Astrocyte (in vitro differentiated cells and primary cell): ENCODE data around the gene C2orf76. TPM values are rescaled to one million over a fixed set of nuclear protein-coding genes. Genes with fewer than 3 reads are reported as not detected.

ENCODE experiments used
- DNase-seq: peaks from one replicate; pipeline ENCODE4 v3.0.0-alpha.2; 2010; ENCODE audit warnings: low read depth
- FAIRE-seq: peaks from 2 replicates; lab custom pipeline; 2011; peaks lifted over from hg19 to GRCh38; lab: Jason Lieb, UNC
- H2AFZ ChIP-seq: 2 replicates; pipeline ENCODE4 v1.6.0; 2012; ENCODE audit warnings: low read depth, low read length, inconsistent platforms
- H3K27ac ChIP-seq: 2 replicates; pipeline ENCODE4 v1.5.1; 2011; ENCODE audit warnings: low read depth, low read length, inconsistent platforms
- H3K27me3 ChIP-seq: 2 replicates; pipeline ENCODE4 v1.6.0; 2011; ENCODE audit warnings: low read length, inconsistent platforms; ENCODE audit not compliant: insufficient read depth
- H3K36me3 ChIP-seq: 2 replicates; pipeline ENCODE4 v1.5.1; 2011; ENCODE audit warnings: low read length, inconsistent platforms; ENCODE audit not compliant: insufficient read depth
- H3K4me1 ChIP-seq: 2 replicates; pipeline ENCODE4 v1.5.1; 2011; ENCODE audit warnings: low read length, inconsistent platforms; ENCODE audit not compliant: insufficient read depth
- H3K4me2 ChIP-seq: 2 replicates; pipeline ENCODE4 v1.6.0; 2012; ENCODE audit warnings: low read length, inconsistent platforms
- H3K4me3 ChIP-seq: 2 replicates; pipeline ENCODE4 v1.5.1; 2011; ENCODE audit warnings: low read depth, mild to moderate bottlenecking, low read length, inconsistent platforms; ENCODE audit not compliant: insufficient read depth
- H3K79me2 ChIP-seq: 2 replicates; pipeline ENCODE4 v1.6.0; 2012; ENCODE audit warnings: mild to moderate bottlenecking, low read length, inconsistent platforms; ENCODE audit not compliant: insufficient read depth
- H3K9ac ChIP-seq: 2 replicates; pipeline ENCODE4 v1.6.0; 2012; ENCODE audit warnings: mild to moderate bottlenecking, low read length, inconsistent platforms
- H3K9me3 ChIP-seq: 2 replicates; pipeline ENCODE4 v1.5.1; 2012; ENCODE audit warnings: low read depth, mild to moderate bottlenecking, low read length, inconsistent platforms; ENCODE audit not compliant: insufficient read depth
- H4K20me1 ChIP-seq: 2 replicates; pipeline ENCODE4 v1.6.0; 2012; ENCODE audit warnings: low read length, inconsistent platforms; ENCODE audit not compliant: insufficient read depth
- H3K27ac Mint-ChIP-seq: one replicate; pipeline ENCODE4 v1.8.0; 2021; ENCODE audit warnings: mild to moderate bottlenecking, mixed read lengths; ENCODE audit not compliant: unreplicated experiment
- H3K27me3 Mint-ChIP-seq: one replicate; pipeline ENCODE4 v1.8.0; 2021; ENCODE audit warnings: low read depth, mixed read lengths; ENCODE audit not compliant: unreplicated experiment
- H3K36me3 Mint-ChIP-seq: one replicate; pipeline ENCODE4 v1.8.0; 2021; ENCODE audit warnings: low read depth, mixed read lengths; ENCODE audit not compliant: unreplicated experiment
- H3K4me1 Mint-ChIP-seq: one replicate; pipeline ENCODE4 v1.8.0; 2021; ENCODE audit warnings: low read depth, mixed read lengths; ENCODE audit not compliant: unreplicated experiment
- H3K4me3 Mint-ChIP-seq: one replicate; pipeline ENCODE4 v1.8.0; 2021; ENCODE audit warnings: mild to moderate bottlenecking, moderate library complexity, mixed read lengths; ENCODE audit not compliant: unreplicated experiment
- H3K9me3 Mint-ChIP-seq: one replicate; pipeline ENCODE4 v1.8.0; 2021; ENCODE audit warnings: mild to moderate bottlenecking, mixed read lengths; ENCODE audit not compliant: unreplicated experiment
- CTCF ChIP-seq: IDR thresholded peaks from 2 replicates; pipeline ENCODE4 v1.5.1; 2011; ENCODE audit warnings: low read depth, mild to moderate bottlenecking, inconsistent platforms, low read length, moderate library complexity; ENCODE audit not compliant: insufficient read depth
- EZH2 ChIP-seq: IDR thresholded peaks from 2 replicates; pipeline ENCODE4 v1.6.1; 2012; ENCODE audit warnings: mild to moderate bottlenecking, low read length, inconsistent platforms; ENCODE audit not compliant: insufficient read depth
- total RNA-seq: library from RNA; stranded (reverse); gene quantifications from 2 replicates; pipeline ENCODE4 v1.2.1, GENCODE V29; 2021

C2orf76 gene
- total RNA-seq, 1 donor from 2014 or later, result 9.2 TPM

DNA sequence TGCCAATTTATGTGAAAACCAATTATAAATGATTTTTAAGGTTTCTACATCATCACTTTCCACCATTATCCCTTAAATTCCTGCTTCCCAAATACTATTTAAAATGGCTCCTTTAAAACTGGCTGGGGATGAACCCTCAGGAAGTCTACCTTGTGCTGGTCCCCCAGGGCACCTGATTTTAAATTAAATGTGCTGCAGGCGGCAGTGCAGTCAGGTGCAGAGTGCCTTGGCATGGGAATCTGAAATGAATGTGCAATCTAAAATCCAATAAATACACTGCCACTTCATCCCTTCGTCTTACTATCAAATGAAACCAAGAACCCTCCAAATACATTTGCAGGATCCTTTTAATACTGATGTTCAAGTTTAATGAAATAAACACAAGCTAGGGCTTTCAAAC, 61.8 kb downstream of the C2orf76 start:
- DNase-seq (no peak), FAIRE-seq (no peak)
- Mint-ChIP-seq H3K36me3 (no peaks in the 10 kb centered on the region), H3K4me1 (peaks cover 3% of the 10 kb centered on the region), H3K4me3 (no peak overlapping the region), H3K9me3 (no peaks in the 10 kb centered on the region), H3K27ac (no peak overlapping the region), H3K27me3 (peaks cover 3% of the 10 kb centered on the region)
- Histone ChIP-seq H3K9me3 (no peaks in the 10 kb centered on the region), H3K4me3 (no peak overlapping the region), H3K79me2 (no peaks in the 10 kb centered on the region), H3K27me3 (no peaks in the 10 kb centered on the region), H4K20me1 (no peaks in the 10 kb centered on the region), H3K9ac (no peak overlapping the region), H3K27ac (no peak overlapping the region), H3K4me1 (no peaks in the 10 kb centered on the region), H2AFZ (no peak overlapping the region), H3K4me2 (no peak overlapping the region), H3K36me3 (no peaks in the 10 kb centered on the region)
- no peak for TF ChIP-seq CTCF
- TF ChIP-seq EZH2, result no peak

GRCh38 chr2:119301413-119301812, 65.2 kb downstream of the C2orf76 start:
- no peaks in the 10 kb centered on the region for H3K36me3 ChIP-seq
- Mint-ChIP-seq H3K4me3 (no peak overlapping the region), H3K27me3 (peaks cover 3% of the 10 kb centered on the region), H3K27ac (no peak overlapping the region), H3K9me3 (no peaks in the 10 kb centered on the region), H3K36me3 (no peaks in the 10 kb centered on the region), H3K4me1 (peaks cover 3% of the 10 kb centered on the region)
- H3K4me1 ChIP-seq, result no peaks in the 10 kb centered on the region
- no peak overlapping the region for H3K9ac ChIP-seq
- H3K4me2 ChIP-seq, result no peak overlapping the region
- TF ChIP-seq EZH2 (no peak), CTCF (no peak)
- H3K79me2 ChIP-seq, result no peaks in the 10 kb centered on the region
- no peaks in the 10 kb centered on the region for H4K20me1 ChIP-seq
- H3K9me3 ChIP-seq, result no peaks in the 10 kb centered on the region
- DNase-seq, result peak; percentile 41
- H2AFZ ChIP-seq, result no peak overlapping the region
- FAIRE-seq, result no peak
- H3K4me3 ChIP-seq, result no peak overlapping the region
- H3K27ac ChIP-seq, result no peak overlapping the region
- no peaks in the 10 kb centered on the region for H3K27me3 ChIP-seq

DNA sequence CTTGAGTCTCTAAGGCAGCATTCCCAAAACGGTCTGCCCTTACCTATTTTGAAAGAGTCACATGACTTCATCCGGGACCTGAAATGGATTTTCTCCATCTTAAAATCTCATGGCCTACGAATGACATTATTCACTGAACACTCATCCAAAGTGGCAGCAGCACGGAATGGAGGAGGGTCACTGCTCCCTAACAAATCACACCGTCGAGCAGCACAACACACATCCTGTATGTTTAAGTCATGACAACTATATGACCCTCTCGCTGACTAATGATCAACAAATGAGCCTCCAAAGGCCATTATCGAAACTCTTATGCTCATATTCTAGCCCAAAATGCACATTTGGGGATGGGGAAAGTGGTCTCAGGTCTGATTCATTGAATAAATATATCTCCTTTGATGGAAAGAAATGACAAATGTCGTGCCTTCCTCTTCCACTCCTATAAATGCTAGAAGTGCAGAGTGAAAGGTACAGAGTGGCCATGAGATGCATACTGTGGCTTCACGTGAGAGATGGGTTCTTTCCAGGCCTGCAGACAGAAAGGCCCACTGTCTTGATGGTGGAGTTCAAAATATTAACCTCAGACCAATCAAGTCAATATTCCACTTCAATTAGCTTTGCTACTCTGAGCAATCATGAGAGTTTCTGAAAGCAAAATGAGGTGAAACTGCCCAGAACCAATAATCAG, 70.8 kb downstream of the C2orf76 start:
- Mint-ChIP-seq H3K4me3 (no peak overlapping the region), H3K9me3 (no peaks in the 10 kb centered on the region), H3K27ac (no peak overlapping the region), H3K36me3 (no peaks in the 10 kb centered on the region), H3K4me1 (peaks cover 4% of the 10 kb centered on the region), H3K27me3 (peaks cover 8% of the 10 kb centered on the region)
- Histone ChIP-seq H3K9me3 (no peaks in the 10 kb centered on the region), H3K9ac (no peak overlapping the region), H3K4me3 (no peak overlapping the region), H4K20me1 (no peaks in the 10 kb centered on the region), H3K4me1 (peaks cover 9% of the 10 kb centered on the region), H3K36me3 (no peaks in the 10 kb centered on the region), H3K27ac (no peak overlapping the region), H2AFZ (no peak overlapping the region), H3K27me3 (no peaks in the 10 kb centered on the region), H3K4me2 (no peak overlapping the region), H3K79me2 (no peaks in the 10 kb centered on the region)
- TF ChIP-seq CTCF (no peak), EZH2 (no peak)
- FAIRE-seq (no peak), DNase-seq (no peak)
